Osteoblast (primary cell): ENCODE measurements around the gene UNC13D. TPM values are rescaled to one million over a fixed set of nuclear protein-coding genes. Genes with fewer than 3 reads are reported as not detected.

Experiments
- DNase-seq: peaks from one replicate; pipeline ENCODE4 v3.0.0; 2011; ENCODE audit warnings: low spot score, mixed read lengths; ENCODE audit not compliant: insufficient read length; ENCODE audit errors: missing footprints
- H2AFZ ChIP-seq: 2 replicates; pipeline ENCODE4 v1.6.0; 2011; ENCODE audit warnings: mild to moderate bottlenecking, low read length
- H3K27ac ChIP-seq: 2 replicates; pipeline ENCODE4 v1.5.1; 2011; ENCODE audit warnings: mild to moderate bottlenecking, low read depth, low read length, moderate library complexity
- H3K27me3 ChIP-seq: 2 replicates; pipeline ENCODE4 v1.6.0; 2012; ENCODE audit warnings: mild to moderate bottlenecking, control low read depth, inconsistent platforms, low read length, moderate library complexity; ENCODE audit not compliant: insufficient read depth
- H3K36me3 ChIP-seq: 2 replicates; pipeline ENCODE4 v1.5.1; 2011; ENCODE audit warnings: mild to moderate bottlenecking, low read length, control low read depth, moderate library complexity; ENCODE audit not compliant: insufficient read depth
- H3K4me1 ChIP-seq: 2 replicates; pipeline ENCODE4 v1.5.1; 2011; ENCODE audit warnings: mild to moderate bottlenecking, low read length, control low read depth, moderate library complexity; ENCODE audit not compliant: insufficient read depth
- H3K4me2 ChIP-seq: 2 replicates; pipeline ENCODE4 v1.6.0; 2011; ENCODE audit warnings: mild to moderate bottlenecking, low read length; ENCODE audit not compliant: insufficient read depth
- H3K4me3 ChIP-seq: fragments of 200-600 bp; sonication (generic); 3 replicates; pipeline ENCODE4 v1.5.1; 2012; ENCODE audit warnings: mild to moderate bottlenecking, low read length, inconsistent platforms; ENCODE audit not compliant: insufficient read depth
- H3K79me2 ChIP-seq: 2 replicates; pipeline ENCODE4 v1.6.0; 2012; ENCODE audit warnings: mild to moderate bottlenecking, low read length, control low read depth, inconsistent platforms; ENCODE audit not compliant: insufficient read depth
- H3K9me3 ChIP-seq: 2 replicates; pipeline ENCODE4 v1.5.1; 2011; ENCODE audit warnings: low read depth, low read length, control low read depth
- H4K20me1 ChIP-seq: 2 replicates; pipeline ENCODE4 v1.6.0; 2012; ENCODE audit warnings: mild to moderate bottlenecking, low read length, control low read depth; ENCODE audit not compliant: insufficient read depth
- CTCF ChIP-seq: IDR thresholded peaks from 2 replicates; pipeline ENCODE4 v1.5.1; 2011; ENCODE audit warnings: mild to moderate bottlenecking, low read depth, low read length, moderate library complexity; ENCODE audit errors: extremely low read depth
- total RNA-seq: library from RNA; depleted of rRNA; stranded (reverse); fragments of >200 nt; gene quantifications from 2 replicates; pipeline ENCODE4 v1.2.3, GENCODE V29; 2012

The UNC13D gene
- total RNA-seq, 1 donor = 1.1 TPM

DNA sequence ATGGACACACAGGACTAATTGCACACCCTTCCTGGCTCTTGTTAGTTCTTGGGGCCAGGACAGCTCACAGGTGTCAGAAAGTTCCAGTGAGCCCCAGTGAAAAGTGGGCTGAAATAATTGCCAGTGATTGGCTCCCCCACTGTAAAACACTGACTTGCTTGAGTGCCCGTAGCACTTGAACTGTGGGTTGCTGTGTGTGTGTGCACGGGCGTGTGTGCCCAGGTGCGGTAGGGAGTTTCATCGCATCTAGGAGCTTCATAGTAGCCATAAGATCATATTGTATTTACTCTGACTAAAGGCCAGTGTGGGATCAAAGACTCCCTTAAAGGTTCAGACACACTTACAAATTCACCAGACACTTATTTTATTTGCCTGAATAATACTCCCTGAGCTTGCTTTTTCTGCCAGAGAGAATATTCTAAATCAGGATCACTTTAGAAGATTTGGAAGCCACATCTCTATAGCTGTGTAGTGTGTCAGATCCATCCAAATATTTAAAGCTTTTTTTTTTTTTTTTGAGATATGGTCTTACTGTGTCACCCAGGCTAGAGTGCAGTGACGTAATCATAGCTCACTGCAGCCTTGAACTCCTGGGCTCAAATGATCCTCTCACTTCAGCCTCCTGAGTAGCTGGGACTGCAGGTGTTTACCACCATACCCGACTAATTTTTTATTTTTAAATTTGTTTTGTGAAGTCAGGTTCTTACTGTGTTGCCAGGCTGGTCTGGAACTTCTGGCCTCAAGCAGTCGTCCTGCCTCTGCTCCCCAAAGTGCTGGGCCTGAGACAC lies 48.2 kb downstream of the UNC13D start:
- Histone ChIP-seq H4K20me1 (peaks cover 5% of the 10 kb centered on the region), H2AFZ (no peak overlapping the region), H3K27me3 (no peaks in the 10 kb centered on the region), H3K27ac (no peak overlapping the region), H3K9me3 (no peaks in the 10 kb centered on the region), H3K79me2 (peaks cover 60% of the 10 kb centered on the region), H3K4me1 (peaks cover 8% of the 10 kb centered on the region), H3K4me2 (no peak overlapping the region), H3K36me3 (peaks cover 40% of the 10 kb centered on the region), H3K4me3 (no peak overlapping the region)
- peak; percentile 64 for DNase-seq
- TF ChIP-seq CTCF = no peak

GRCh38 chr17:75793460-75793859 lies 50.7 kb downstream of the UNC13D start:
- Histone ChIP-seq H3K27me3 (no peaks in the 10 kb centered on the region), H3K36me3 (peaks cover 30% of the 10 kb centered on the region), H3K9me3 (no peaks in the 10 kb centered on the region), H3K4me3 (no peak overlapping the region), H3K4me2 (no peak overlapping the region), H3K4me1 (peaks cover 8% of the 10 kb centered on the region), H2AFZ (no peak overlapping the region), H3K79me2 (peaks cover 74% of the 10 kb centered on the region), H3K27ac (no peak overlapping the region), H4K20me1 (peaks cover 5% of the 10 kb centered on the region)
- no peak for TF ChIP-seq CTCF
- no peak for DNase-seq

GRCh38 chr17:75791254-75791653 lies 53.0 kb downstream of the UNC13D start:
- no peak for DNase-seq
- H3K36me3 ChIP-seq = peaks cover 20% of the 10 kb centered on the region

More at GRCh38 chr17:75791254-75791653, 53.0 kb downstream of the UNC13D start:
- Histone ChIP-seq H3K4me3 (no peak overlapping the region), H3K4me1 (peaks cover 10% of the 10 kb centered on the region), H3K27me3 (no peaks in the 10 kb centered on the region), H3K79me2 (peaks cover 86% of the 10 kb centered on the region), H3K4me2 (no peak overlapping the region), H2AFZ (no peak overlapping the region), H3K9me3 (no peaks in the 10 kb centered on the region), H4K20me1 (peaks cover 5% of the 10 kb centered on the region), H3K27ac (no peak overlapping the region)
- TF ChIP-seq CTCF = no peak
